H1 (cell line): ENCODE measurements around the gene HMGCL. TPM values are rescaled to one million over a fixed set of nuclear protein-coding genes. Genes with fewer than 3 reads are reported as not detected.

Source experiments
- CTCF ChIA-PET: fragments of 300-600 bp; sonication (Branson Sonifier 250); formaldehyde crosslinking; loops from one replicate; lab custom pipeline; 2021; ENCODE audit not compliant: partially characterized antibody; lab: Charles Lee
- POLR2A ChIA-PET: fragments of 300-600 bp; sonication (Branson Sonifier 250); formaldehyde crosslinking; loops from one replicate; lab custom pipeline; 2021; ENCODE audit warnings: inconsistent platforms; ENCODE audit not compliant: partially characterized antibody; lab: Charles Lee
- DNase-seq, 2 experiments: peaks; one replicate each; pipeline versions ENCODE4 v3.0.0 to v3.0.0-alpha.2; 2010 to 2022; ENCODE audit warnings: low spot score in 2 of 2, low read depth in 1 of 2, mixed read lengths in 1 of 2
- FAIRE-seq: peaks from 2 replicates; lab custom pipeline; 2011; peaks lifted over from hg19 to GRCh38; lab: Jason Lieb, UNC
- H2AFZ ChIP-seq: 2 replicates; pipeline ENCODE4 v1.8.1; 2012; ENCODE audit warnings: low read length, inconsistent platforms
- H2AK5ac ChIP-seq: 2 replicates; pipeline ENCODE4 v1.6.1; 2013; ENCODE audit warnings: low read depth, low read length
- H2BK120ac ChIP-seq: replicated peaks from 2 replicates; pipeline ENCODE3; 2013; ENCODE audit warnings: low read depth, low read length, inconsistent platforms
- H2BK12ac ChIP-seq: 2 replicates; pipeline ENCODE4 v1.6.1; 2013; ENCODE audit warnings: low read depth, low read length
- H2BK15ac ChIP-seq: 2 replicates; pipeline ENCODE4 v1.6.1; 2013; ENCODE audit warnings: low read length
- H2BK20ac ChIP-seq: 2 replicates; pipeline ENCODE4 v1.6.1; 2013; ENCODE audit warnings: low read length
- H2BK5ac ChIP-seq: 2 replicates; pipeline ENCODE4 v1.6.1; 2013; ENCODE audit warnings: low read depth, low read length
- H3K14ac ChIP-seq: 2 replicates; pipeline ENCODE4 v1.6.1; 2013; ENCODE audit warnings: inconsistent platforms; ENCODE audit not compliant: insufficient read length
- H3K18ac ChIP-seq: 2 replicates; pipeline ENCODE4 v1.6.1; 2013; ENCODE audit warnings: low read length; ENCODE audit errors: extremely low read depth
- H3K23ac ChIP-seq: 2 replicates; pipeline ENCODE4 v1.6.1; 2013; ENCODE audit warnings: inconsistent platforms; ENCODE audit not compliant: insufficient read length
- H3K23me2 ChIP-seq: 2 replicates; pipeline ENCODE4 v1.6.1; 2013; ENCODE audit warnings: low read depth, low read length
- H3K27ac ChIP-seq: 2 replicates; pipeline ENCODE4 v1.6.1; 2011; ENCODE audit warnings: low read depth, low read length, inconsistent platforms
- H3K27me3 ChIP-seq, 4 experiments: replicated peaks in 1 of 4; 1 replicate in 1 of 4; 2 replicates in 3 of 4; pipeline versions ENCODE4 v1.6.1 to v1.8.1; 2011 to 2013; ENCODE audit warnings: low read length in 3 of 4, mild to moderate bottlenecking in 3 of 4, inconsistent platforms in 2 of 4, mixed read lengths in 2 of 4, moderate library complexity in 1 of 4; ENCODE audit not compliant: control insufficient read depth in 3 of 4, insufficient read depth in 3 of 4; ENCODE audit errors: extremely low read depth in 1 of 4
- H3K36me3 ChIP-seq, 4 experiments: 2 replicates each; pipeline versions ENCODE4 v1.6.1 to v1.8.1; 2011 to 2013; ENCODE audit warnings: mild to moderate bottlenecking in 4 of 4, low read length in 3 of 4, moderate library complexity in 2 of 4, control low read depth in 1 of 4, inconsistent platforms in 1 of 4; ENCODE audit not compliant: insufficient read depth in 4 of 4, control insufficient read depth in 2 of 4
- H3K4ac ChIP-seq: replicated peaks from 2 replicates; pipeline ENCODE3; 2013; ENCODE audit warnings: low read length, low read depth, mixed read lengths, inconsistent platforms; ENCODE audit not compliant: insufficient read length
- H3K4me1 ChIP-seq, 4 experiments: replicated peaks in 1 of 4; 1 replicate in 1 of 4; 2 replicates in 3 of 4; pipeline versions ENCODE4 v1.6.1 to v1.8.1; 2011 to 2013; ENCODE audit warnings: low read length in 3 of 4, inconsistent platforms in 2 of 4, mixed read lengths in 1 of 4; ENCODE audit not compliant: insufficient read depth in 4 of 4, control insufficient read depth in 3 of 4
- H3K4me2 ChIP-seq, 2 experiments: 2 replicates each; pipeline versions ENCODE4 v1.6.1 to v1.8.1; 2011 to 2013; ENCODE audit warnings: low read depth in 2 of 2, low read length in 2 of 2, control low read depth in 1 of 2, inconsistent platforms in 1 of 2, mild to moderate bottlenecking in 1 of 2; ENCODE audit not compliant: insufficient read depth in 1 of 2
- H3K4me3 ChIP-seq, 4 experiments: fragments of 200-600, 300-600 bp in 1 of 4; sonication (generic), shearing (Covaris generic), sonication (Bioruptor Twin) in 1 of 4; 2 replicates each; pipeline versions ENCODE4 v1.5.1 to v1.8.1; 2011 to 2016; ENCODE audit warnings: low read length in 4 of 4, low read depth in 3 of 4, control low read depth in 2 of 4, inconsistent platforms in 2 of 4, mild to moderate bottlenecking in 2 of 4, mixed read lengths in 1 of 4, moderate library complexity in 1 of 4; ENCODE audit not compliant: insufficient read depth in 2 of 4; ENCODE audit errors: extremely low read depth in 1 of 4
- H3K56ac ChIP-seq: replicated peaks from 2 replicates; pipeline ENCODE3; 2013; ENCODE audit warnings: low read depth, mild to moderate bottlenecking, mixed read lengths, low read length, inconsistent platforms; ENCODE audit not compliant: insufficient read length
- H3K79me1 ChIP-seq: 2 replicates; pipeline ENCODE4 v1.6.1; 2013; ENCODE audit warnings: low read depth, low read length, control low read depth
- H3K79me2 ChIP-seq, 2 experiments: 2 replicates each; pipeline versions ENCODE4 v1.6.1 to v1.8.1; 2012 to 2013; ENCODE audit warnings: low read length in 2 of 2, mild to moderate bottlenecking in 2 of 2, inconsistent platforms in 1 of 2; ENCODE audit not compliant: insufficient read depth in 2 of 2, control insufficient read depth in 1 of 2
- H3K9ac ChIP-seq, 4 experiments: replicated peaks in 1 of 4; 1 replicate in 1 of 4; 2 replicates in 3 of 4; pipeline versions ENCODE4 v1.6.1 to v1.8.1; 2011 to 2013; ENCODE audit warnings: low read depth in 3 of 4, low read length in 3 of 4, control low read depth in 2 of 4, mild to moderate bottlenecking in 2 of 4, moderate library complexity in 2 of 4, inconsistent platforms in 1 of 4; ENCODE audit errors: extremely low read depth in 1 of 4
- H3K9me3 ChIP-seq, 2 experiments: 2 replicates each; pipeline versions ENCODE4 v1.6.1 to v1.8.1; 2012 to 2013; ENCODE audit warnings: mild to moderate bottlenecking in 2 of 2, moderate library complexity in 2 of 2, control low read depth in 1 of 2, inconsistent platforms in 1 of 2, low read depth in 1 of 2, low read length in 1 of 2, mixed read lengths in 1 of 2; ENCODE audit not compliant: insufficient read depth in 2 of 2
- H4K20me1 ChIP-seq, 2 experiments: replicated peaks in 1 of 2; 2 replicates each; pipeline versions ENCODE3 to v1.8.1; 2011 to 2013; ENCODE audit warnings: inconsistent platforms in 2 of 2, low read length in 2 of 2, mild to moderate bottlenecking in 1 of 2; ENCODE audit not compliant: insufficient read depth in 2 of 2, control insufficient read depth in 1 of 2
- H4K5ac ChIP-seq: 2 replicates; pipeline ENCODE4 v1.6.1; 2013; ENCODE audit warnings: low read length, low read depth, mixed read lengths, inconsistent platforms; ENCODE audit not compliant: insufficient read length
- H4K8ac ChIP-seq: 2 replicates; pipeline ENCODE4 v1.8.0; 2013; ENCODE audit warnings: mild to moderate bottlenecking, moderate library complexity, low read length, inconsistent platforms; ENCODE audit not compliant: insufficient read depth; ENCODE audit errors: extremely low read depth
- H4K91ac ChIP-seq: replicated peaks from 2 replicates; pipeline ENCODE3; 2013; ENCODE audit warnings: low read length, mixed read lengths, inconsistent platforms; ENCODE audit not compliant: insufficient read length
- GABPA ChIP-seq: IDR thresholded peaks from 2 replicates; pipeline ENCODE4 v1.6.1; 2011; ENCODE audit warnings: mild to moderate bottlenecking, low read length, moderate library complexity, borderline replicate concordance; ENCODE audit not compliant: insufficient read depth
- HDAC2 ChIP-seq, 2 experiments: fragments of 300-600 bp in 1 of 2; sonication (generic) in 1 of 2; IDR thresholded peaks; 2 replicates each; pipeline ENCODE4 v1.6.1; 2011 to 2012; ENCODE audit warnings: low read depth in 2 of 2, low read length in 2 of 2, mild to moderate bottlenecking in 2 of 2, moderate library complexity in 2 of 2, borderline replicate concordance in 1 of 2, inconsistent platforms in 1 of 2
- HDAC6 ChIP-seq: IDR thresholded peaks from one replicate; pipeline ENCODE4 v1.7.1; 2012; ENCODE audit warnings: low read depth, mild to moderate bottlenecking, inconsistent platforms, low read length, moderate library complexity
- KDM1A ChIP-seq: fragments of 200-600, 300-600 bp; sonication (generic); IDR thresholded peaks from 2 replicates; pipeline ENCODE4 v1.7.1; 2016; ENCODE audit warnings: mild to moderate bottlenecking, low read length, borderline replicate concordance
- RAD21 ChIP-seq, 2 experiments: IDR thresholded peaks in 1 of 2; conservative IDR thresholded peaks in 1 of 2; 2 replicates each; pipeline ENCODE4 v1.6.1; 2011; ENCODE audit warnings: low read depth in 2 of 2, low read length in 2 of 2, improper control_type of control experiment in 1 of 2, inconsistent platforms in 1 of 2, mild to moderate bottlenecking in 1 of 2, moderate library complexity in 1 of 2
- RFX5 ChIP-seq: IDR thresholded peaks from 2 replicates; pipeline ENCODE4 v1.6.1; 2011; ENCODE audit warnings: low read depth, low read length, improper control_type of control experiment, borderline replicate concordance
- SAP30 ChIP-seq: fragments of 300-600 bp; sonication (generic); IDR thresholded peaks from 2 replicates; pipeline ENCODE4 v1.7.1; 2012; ENCODE audit warnings: low read length, moderate library complexity, mild to moderate bottlenecking, inconsistent platforms; ENCODE audit not compliant: insufficient read depth, insufficient replicate concordance
- SP1 ChIP-seq: IDR thresholded peaks from 2 replicates; pipeline ENCODE4 v1.6.1; 2011; ENCODE audit warnings: low read depth, low read length
- TBP ChIP-seq: IDR thresholded peaks from 2 replicates; pipeline ENCODE4 v1.6.1; 2011; ENCODE audit warnings: low read depth, low read length, improper control_type of control experiment
- USF2 ChIP-seq: IDR thresholded peaks from 2 replicates; pipeline ENCODE4 v1.6.1; 2011; ENCODE audit warnings: low read length, improper control_type of control experiment
- YY1 ChIP-seq: IDR thresholded peaks from 2 replicates; pipeline ENCODE4 v1.6.1; 2011; ENCODE audit warnings: low read depth, mild to moderate bottlenecking, low read length
- WGBS, 2 experiments: shearing (Covaris generic) in 1 of 2; methylation state at CpG; one replicate each; pipeline versions ENCODE4 v1.1.6 to v1.1.7; 2013 to 2015; ENCODE audit warnings: low lambda C conversion rate in 2 of 2, mixed read lengths in 2 of 2, inconsistent platforms in 1 of 2, low coverage in 1 of 2, missing lambda C conversion rate in 1 of 2; ENCODE audit not compliant: insufficient replicate concordance in 2 of 2, insufficient coverage in 1 of 2, insufficient read length in 1 of 2; ENCODE audit errors: extremely low coverage in 1 of 2, missing lambda C conversion rate in 1 of 2; 5-methylcytosine and 5-hydroxymethylcytosine counted together
- polyA plus RNA-seq, 7 experiments: library from polyadenylated mRNA; depleted of rRNA in 3 of 7; stranded (reverse) in 5 of 7; unstranded in 2 of 7; fragments of >200 nt in 5 of 7; fragments of 200-250 nt in 2 of 7; gene quantifications; 1 replicate in 5 of 7; 2 replicates in 1 of 7; 4 replicates in 1 of 7; pipeline versions ENCODE4 v1.2.1 to v1.2.3, GENCODE V29; 2011 to 2013; ENCODE audit warnings: missing spikeins in 2 of 7, mixed read lengths in 2 of 7
- total RNA-seq: library from RNA; stranded (reverse); fragmentation: NEBNext Ultra II Directional; extraction: Animal tissue kit (Norgen Biotek cat#: 25700); gene quantifications from 2 replicates; pipeline ENCODE4 v1.2.1, GENCODE V29; 2021

The HMGCL gene
- total and polyA plus RNA-seq, 2 of the 8 experiments (the other 6 are each of a cell fraction or from before 2014, with no cell fraction given) = 13.7 to 19.5 TPM

DNA sequence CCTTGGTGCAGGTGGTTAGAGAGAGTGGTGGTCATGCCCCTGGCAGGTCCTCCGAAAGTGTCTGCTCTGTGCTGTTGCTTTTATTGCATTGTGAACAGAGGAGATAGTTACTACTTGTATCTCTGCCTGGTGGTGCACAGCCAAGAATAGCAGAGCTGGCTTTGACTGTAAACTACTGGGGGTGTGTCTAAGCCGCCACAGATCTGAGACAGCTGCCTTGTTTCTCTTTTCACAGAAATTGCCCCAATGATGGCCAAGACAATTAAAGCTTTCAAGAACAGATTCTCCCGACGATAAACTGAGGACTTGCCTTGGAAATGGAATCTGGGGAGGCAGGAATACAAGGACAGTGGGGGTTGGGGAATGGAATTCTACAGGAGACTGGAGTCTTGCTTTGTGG is 66.0 kb downstream of the HMGCL start:
- Histone ChIP-seq H3K18ac (no peak overlapping the region), H3K14ac (no peak overlapping the region), H4K5ac (no peak overlapping the region), H2BK15ac (no peak overlapping the region), H3K9ac (no peak overlapping the region), H3K36me3 (peaks cover 30 to 72% (median 57%) of the 10 kb centered on the region in 4 experiments), H2BK12ac (no peak overlapping the region), H3K27me3 (no peaks in the 10 kb centered on the region), H3K23ac (no peak overlapping the region), H4K8ac (no peak overlapping the region), H2AFZ (no peak overlapping the region), H3K79me2 (no peaks in the 10 kb centered on the region), H2BK5ac (no peak overlapping the region), H4K20me1 (peaks cover 5 to 17% of the 10 kb centered on the region in 2 experiments), H3K79me1 (peaks cover 4% of the 10 kb centered on the region; the same call in 1 of the 2 replicates), H3K56ac (no peak overlapping the region), H2BK120ac (no peak overlapping the region), H3K23me2 (no peaks in the 10 kb centered on the region), H3K4me2 (no peak overlapping the region), H4K91ac (no peak overlapping the region), H3K9me3 (no peaks in the 10 kb centered on the region), H2BK20ac (no peak overlapping the region), H3K4me1 (no peaks in the 10 kb centered on the region), H3K4me3 (no peak overlapping the region), H3K27ac (no peak overlapping the region), H3K4ac (no peak overlapping the region), H2AK5ac (no peak overlapping the region)
- ChIA-PET POLR2A (interaction anchor here (1.8 kb wide), 1 partner anchor 10 kb away, joined by 4 read pairs; no protein-coding TSS in a partner anchor), CTCF (interaction anchor here (0.6 to 1.1 kb wide), 5 partner anchors 11 to 1227 kb away, joined by 3 to 5 read pairs (median 3); partner anchors contain the start of gene FUCA1)
- FAIRE-seq = no peak
- WGBS, 2 experiments = 96% methylated on average over 4 of the region's 4 CpGs; no CpG with 5 or more reads in 1 of the 2 experiments
- no peak for DNase-seq
- TF ChIP-seq SP1 = no peak
- no peak for TF ChIP-seq RFX5
- no peak for TF ChIP-seq GABPA
- no peak for TF ChIP-seq HDAC2 (IDR thresholded peaks at IDR 0.05; ENCODE audit: borderline replicate concordance in 1 of 2, low read depth in 2 of 2, low read length in 2 of 2)
- no peak for TF ChIP-seq YY1
- TF ChIP-seq USF2 = no peak
- TF ChIP-seq HDAC6 = no peak
- TF ChIP-seq TBP = no peak
- no peak for TF ChIP-seq KDM1A
- TF ChIP-seq RAD21 (IDR thresholded peaks at IDR 0.05 in 1 of 2, conservative IDR thresholded peaks at IDR 0.05 in 1 of 2; ENCODE audit: low read depth in 2 of 2, low read length in 2 of 2) = no peak
- no peak for TF ChIP-seq SAP30
